GM19099 (cell line): ENCODE results near the gene LILRB2.

Experiments used
- POLR2A ChIP-seq: IDR thresholded peaks from 3 replicates; pipeline ENCODE4 v1.6.1; 2011; ENCODE audit warnings: low read depth; ENCODE audit not compliant: insufficient read length; ENCODE audit errors: extremely low read depth

LILRB2 gene

GRCh38 chr19:54281007-54281728 is at the start of gene LILRB2:
TSS of gene LILRB2 (minus strand) at chr19:54281110. CDS start at chr19:54280496, 614 bp downstream.
- no peak for TF ChIP-seq POLR2A

- no peak for TF ChIP-seq POLR2A
These were observed 48.7 kb upstream of the LILRB2 start for GRCh38 chr19:54329476-54330165.

GRCh38 chr19:54325631-54326030 is 44.7 kb upstream of the LILRB2 start:
- TF ChIP-seq POLR2A = no peak

GRCh38 chr19:54325194-54325621 is 44.3 kb upstream of the LILRB2 start:
- no peak for TF ChIP-seq POLR2A

- TF ChIP-seq POLR2A = no peak
These were observed 43.2 kb upstream of the LILRB2 start for GRCh38 chr19:54324071-54324470.

- no peak for TF ChIP-seq POLR2A
These were observed 39.2 kb upstream of the LILRB2 start for GRCh38 chr19:54319892-54320670.

GRCh38 chr19:54319049-54319448 is 38.1 kb upstream of the LILRB2 start:
- no peak for TF ChIP-seq POLR2A

DNA sequence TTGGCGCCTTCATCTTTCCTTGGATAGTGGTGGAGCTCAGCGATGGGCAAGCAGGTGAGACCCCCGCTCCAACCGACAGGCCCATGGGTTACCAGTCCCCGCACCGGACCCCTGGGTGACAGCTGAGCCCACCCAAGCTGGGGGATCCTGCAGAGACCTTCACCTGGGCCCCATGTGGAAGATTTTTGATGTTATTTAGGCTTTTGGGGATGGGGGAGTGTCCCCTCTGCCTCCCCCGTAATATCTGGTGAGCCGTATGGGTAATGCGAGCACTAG is 37.0 kb upstream of the LILRB2 start:
- no peak for TF ChIP-seq POLR2A

DNA sequence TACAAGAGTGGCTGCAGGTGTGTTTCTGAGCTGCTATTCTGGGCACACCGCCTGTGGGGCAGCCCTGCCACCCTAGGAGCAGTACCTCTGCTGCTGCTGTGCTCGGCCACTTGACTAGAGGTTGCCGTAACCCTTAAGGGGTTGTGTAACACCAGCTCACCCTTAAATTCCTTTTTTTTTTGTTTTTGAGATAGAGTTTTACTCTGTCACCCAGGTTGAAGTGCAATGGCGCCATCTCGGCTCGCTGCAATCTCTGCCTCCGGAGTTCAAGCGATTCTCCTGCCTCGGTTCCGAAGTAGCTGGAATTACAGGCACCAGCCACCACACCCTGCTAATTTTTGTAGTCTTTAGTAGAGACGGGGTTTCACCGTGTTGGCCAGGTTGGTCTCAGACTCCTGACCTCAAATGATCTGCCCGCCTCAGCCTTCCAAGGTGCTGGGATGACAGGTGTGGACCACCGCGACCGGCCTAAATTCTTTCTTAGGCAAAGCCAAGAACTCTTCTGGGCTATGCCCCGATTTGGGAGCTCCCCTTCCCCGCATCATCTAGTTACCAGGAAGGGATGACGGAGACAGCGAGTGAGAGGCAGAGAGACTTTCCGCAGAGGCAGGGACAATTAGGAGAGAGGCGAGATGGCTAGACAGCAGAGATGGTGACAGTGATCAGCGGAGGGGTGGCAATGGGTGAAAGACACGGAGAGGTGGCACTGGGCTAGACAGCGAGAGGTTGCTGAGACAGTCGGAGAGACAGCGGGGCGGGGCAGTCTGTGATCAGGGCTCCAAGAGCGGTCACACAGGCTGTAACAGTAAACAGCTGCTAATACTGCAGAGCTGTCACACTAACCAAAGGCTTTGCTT is 36.4 kb upstream of the LILRB2 start:
- no peak for TF ChIP-seq POLR2A

- TF ChIP-seq POLR2A = no peak
These were observed 35.8 kb upstream of the LILRB2 start for GRCh38 chr19:54316746-54317107.

DNA sequence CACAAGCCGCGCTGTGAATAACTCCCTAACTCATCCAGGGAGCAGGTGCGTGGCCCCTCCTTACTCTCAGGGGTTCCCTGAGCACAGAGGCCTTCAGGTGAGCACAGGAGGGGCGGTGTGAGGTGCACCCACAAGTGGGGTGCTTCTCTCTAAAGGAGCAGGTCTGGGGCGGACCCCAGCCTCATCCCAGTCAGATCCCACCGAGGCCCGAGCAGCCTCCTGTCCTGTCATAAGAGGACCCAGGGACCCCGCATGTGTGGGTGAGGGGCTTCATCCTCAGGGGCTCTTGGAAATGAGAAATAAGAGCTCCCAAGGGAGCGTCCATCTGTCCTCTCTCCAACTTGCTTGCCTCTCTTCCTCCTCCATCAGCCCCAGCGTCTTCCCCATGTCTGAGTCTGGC is 35.0 kb upstream of the LILRB2 start:
- TF ChIP-seq POLR2A = no peak

DNA sequence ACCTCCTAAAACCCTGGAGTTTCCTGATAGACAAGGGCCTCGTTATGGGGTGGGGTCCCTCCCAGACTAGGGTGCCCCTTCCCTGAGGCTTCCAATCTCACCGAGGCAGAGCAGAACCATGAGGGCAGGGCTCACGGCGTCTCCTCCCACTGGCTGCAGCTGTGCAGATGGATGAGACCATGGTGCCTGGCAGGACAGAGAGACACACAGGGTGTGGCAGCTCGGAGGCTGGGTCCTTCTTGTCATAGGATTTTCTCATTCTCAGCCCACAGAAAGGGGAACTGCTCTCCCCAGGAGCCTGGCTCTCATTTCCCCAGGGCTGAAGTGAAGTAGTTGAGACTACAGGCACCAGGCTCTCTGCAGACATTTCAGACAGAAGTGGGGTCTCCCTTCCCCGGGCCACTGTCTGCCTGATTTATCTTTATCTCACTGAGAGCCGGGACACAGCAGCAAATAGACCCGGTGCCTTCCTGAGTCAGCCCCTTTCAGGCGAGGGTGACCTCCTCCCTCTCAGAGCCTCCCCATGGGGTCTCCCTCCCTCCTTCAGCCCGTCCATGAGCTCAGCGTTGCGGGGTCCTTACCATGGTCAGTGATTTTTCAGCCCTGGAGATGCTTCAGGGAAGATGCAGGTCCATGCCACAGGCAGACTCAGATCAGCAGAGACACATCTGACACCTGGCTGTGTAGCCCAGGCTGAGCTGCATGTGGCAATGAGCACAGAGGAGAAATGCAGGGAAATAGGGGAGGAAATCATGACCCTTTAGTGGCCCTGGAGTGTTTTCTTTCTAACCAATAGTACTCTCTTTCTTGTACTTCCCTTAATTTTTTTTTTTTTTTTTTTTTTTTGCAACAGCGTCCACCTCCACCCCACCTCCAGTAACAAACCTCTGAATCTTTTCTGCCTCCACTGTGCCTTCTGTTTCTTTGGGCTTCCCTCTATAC is 31.8 kb upstream of the LILRB2 start, which contains the start of gene LILRA5:
Gene LILRA5 (minus strand): TSS at position 731 of the 942 bp plus-strand sequence. CDS start 147 bp downstream, at position 584.
- no peak for TF ChIP-seq POLR2A

DNA sequence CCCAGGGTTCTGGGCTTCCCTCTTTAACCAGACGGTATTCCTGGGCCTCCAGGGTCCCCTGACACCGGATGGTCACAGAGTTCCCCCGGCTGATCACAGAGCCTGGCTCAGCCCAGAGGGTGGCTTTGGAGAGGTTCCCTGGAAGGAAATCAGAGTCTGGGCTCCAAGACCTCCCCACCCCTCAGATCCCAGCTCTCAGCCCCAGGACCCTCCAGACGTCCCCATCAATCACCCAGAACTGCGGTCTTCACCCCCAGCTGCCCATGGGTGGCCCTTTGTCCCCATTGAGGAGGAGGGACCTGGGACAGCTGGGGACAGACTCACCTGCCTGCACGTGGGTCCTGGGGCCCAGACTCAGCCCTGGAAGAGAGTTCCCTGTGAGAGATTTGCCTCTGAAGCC is 31.1 kb upstream of the LILRB2 start:
- no peak for TF ChIP-seq POLR2A

GRCh38 chr19:54311486-54311885 is 30.6 kb upstream of the LILRB2 start:
- TF ChIP-seq POLR2A = no peak
